Measurements from ENCODE around the gene CDKN1A. TPM values are rescaled to one million over a fixed set of nuclear protein-coding genes. Genes with fewer than 3 reads are reported as not detected.

CDKN1A gene
- total RNA-seq, 4 donors from 2014 or later, result 41.0 to 64.5 (median 61.8) TPM

DNA sequence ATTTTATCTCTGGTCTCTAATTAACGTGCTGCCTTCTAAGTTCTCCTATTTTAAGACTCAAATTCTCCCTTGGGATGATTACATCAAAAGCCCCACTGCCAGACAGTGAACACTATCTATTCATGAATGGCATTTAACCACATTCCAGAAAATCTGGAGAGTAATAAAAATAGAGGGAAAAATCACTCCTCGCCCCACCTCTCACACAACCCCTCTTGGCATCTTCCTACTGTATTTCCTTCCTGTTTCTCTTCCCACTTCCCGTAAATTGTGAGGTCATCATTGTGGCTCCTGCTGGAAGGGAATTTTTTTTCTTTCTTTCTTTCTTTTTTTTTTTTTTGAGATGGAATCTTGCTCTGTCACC, 50.6 kb downstream of the CDKN1A start:
- Histone ChIP-seq H3K4me1 (no peaks in the 10 kb centered on the region), H3K27ac (no peak overlapping the region), H3K27me3 (no peaks in the 10 kb centered on the region), H3K36me3 (no peaks in the 10 kb centered on the region), H3K4me3 (replicated peaks in 1 of 3) (no peak overlapping the region), H3K9me3 (no peaks in the 10 kb centered on the region)
- TF ChIP-seq POLR2A (IDR thresholded peaks at IDR 0.05), result no peak
- TF ChIP-seq CTCF (IDR thresholded peaks at IDR 0.05), result no peak
- intact Hi-C loops (cut with DNase I), result loop anchor here (10.0 kb wide), 1 partner anchor 104 kb away; no protein-coding TSS in a partner anchor
- DNase-seq, result no peak
- WGBS, 2 donors, result 60 to 66% methylated on average over 3 of the region's 3 CpGs

- Histone ChIP-seq H3K36me3 (no peaks in the 10 kb centered on the region), H3K27ac (no peak overlapping the region), H3K4me1 (peaks cover 3 to 14% of the 10 kb centered on the region in 2 donors), H3K4me3 (replicated peaks in 1 of 3) (no peak overlapping the region), H3K27me3 (no peaks in the 10 kb centered on the region), H3K9me3 (no peaks in the 10 kb centered on the region)
- no peak for DNase-seq
- TF ChIP-seq POLR2A (IDR thresholded peaks at IDR 0.05) (no peak), CTCF (IDR thresholded peaks at IDR 0.05) (no peak)
- 90 to 93% methylated on average over 7 to 15 of the region's 15 CpGs for WGBS, 2 donors
- intact Hi-C loops (cut with DNase I), result no loop called here
Measured at GRCh38 chr6:36730424-36731380, 52.2 kb downstream of the CDKN1A start.

- 87 to 93% methylated on average over 11 to 12 of the region's 12 CpGs for WGBS, 2 donors
- Histone ChIP-seq H3K4me1 (peaks cover 8 to 23% of the 10 kb centered on the region in 2 donors), H3K36me3 (no peaks in the 10 kb centered on the region), H3K27ac (no peak overlapping the region), H3K9me3 (no peaks in the 10 kb centered on the region), H3K27me3 (no peaks in the 10 kb centered on the region), H3K4me3 (replicated peaks in 1 of 3) (no peak overlapping the region)
- intact Hi-C loops (cut with DNase I), result no loop called here
- DNase-seq, result no peak
- TF ChIP-seq CTCF (IDR thresholded peaks at IDR 0.05) (no peak), POLR2A (IDR thresholded peaks at IDR 0.05) (no peak)
Measured at GRCh38 chr6:36731622-36732310, 53.3 kb downstream of the CDKN1A start.

DNA sequence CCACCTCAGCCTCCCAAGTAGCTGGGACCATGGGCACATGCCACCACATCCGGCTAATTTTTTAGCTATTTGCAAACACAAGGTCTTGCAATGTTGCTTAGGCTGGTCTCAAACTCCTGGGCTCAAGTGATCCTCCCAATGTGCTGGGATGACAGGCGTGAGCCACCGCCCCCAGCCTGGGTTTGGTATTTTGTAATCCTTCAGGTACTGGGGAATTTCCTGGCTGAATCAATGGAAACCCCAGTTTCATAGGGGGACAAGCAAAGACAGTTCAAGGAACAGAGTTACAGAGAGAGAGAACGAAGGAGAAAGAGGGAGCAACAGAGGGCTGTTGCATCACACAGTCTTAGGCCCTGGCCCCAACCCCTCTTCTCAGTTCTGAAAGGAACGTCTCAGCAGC, 54.8 kb downstream of the CDKN1A start:
- no peaks in the 10 kb centered on the region for H3K9me3 ChIP-seq
- intact Hi-C loops (cut with DNase I), result no loop called here
- no peak overlapping the region for H3K4me3 ChIP-seq (replicated peaks in 1 of 3)
- no peaks in the 10 kb centered on the region for H3K27me3 ChIP-seq
- DNase-seq, result no peak
- no peak overlapping the region for H3K27ac ChIP-seq
- TF ChIP-seq CTCF (IDR thresholded peaks at IDR 0.05), result no peak
- no peak for TF ChIP-seq POLR2A (IDR thresholded peaks at IDR 0.05)
- H3K36me3 ChIP-seq, result no peaks in the 10 kb centered on the region
- H3K4me1 ChIP-seq, result peaks cover 8 to 23% of the 10 kb centered on the region in 2 donors
- WGBS, 2 donors, result 97 to 99% methylated on average over 5 of the region's 5 CpGs
